GM19240 (cell line): ENCODE results near the gene PRKD3.

Experiments used
- DNase-seq: peaks from one replicate; pipeline ENCODE4 v3.0.0; 2011; ENCODE audit warnings: low spot score; ENCODE audit not compliant: insufficient read length

PRKD3 gene

DNA sequence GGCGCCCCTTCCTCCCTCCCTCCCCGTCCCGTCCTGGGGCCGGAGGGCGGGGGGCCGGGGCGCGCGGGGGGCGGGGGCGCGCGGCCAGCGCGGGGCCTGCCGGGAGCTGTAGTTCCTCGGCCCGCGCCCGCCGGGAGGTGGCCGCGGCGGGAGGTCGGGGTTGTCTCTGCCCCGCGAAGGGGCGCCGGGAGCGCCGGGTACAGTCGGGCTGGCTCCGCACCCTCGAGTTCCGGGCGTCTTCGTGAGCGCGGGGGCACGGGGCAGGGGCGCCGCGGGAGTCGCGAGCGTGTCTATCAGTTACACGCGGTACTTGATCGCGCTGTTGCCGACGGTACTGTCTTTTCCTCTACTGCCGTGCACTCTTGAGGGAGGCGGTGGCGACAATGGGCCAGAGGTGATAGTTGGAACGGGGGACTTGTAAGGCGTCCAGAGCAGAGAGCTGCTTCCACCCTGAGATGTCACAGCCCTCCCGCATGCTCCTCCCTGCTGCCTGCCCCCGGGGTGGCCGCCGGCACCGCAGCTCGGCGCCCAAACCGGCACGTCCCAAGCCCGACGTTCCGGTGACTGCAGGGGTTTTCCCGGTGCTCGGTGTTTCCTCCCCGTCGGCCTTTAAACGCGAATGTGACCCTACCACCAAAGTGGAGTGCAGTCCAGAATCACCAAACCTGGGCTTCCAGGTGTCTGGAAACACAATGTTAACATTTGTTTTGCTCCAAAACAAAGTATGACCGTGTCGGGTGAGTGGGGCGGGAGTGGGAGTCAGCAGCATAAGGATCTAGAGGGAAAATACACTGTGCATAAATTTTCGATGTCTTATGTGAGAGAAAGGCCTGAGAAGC, at the start of gene PRKD3:
PRKD3 (minus strand) TSS at position 48 of the 839 bp plus-strand sequence. CDS start 8,309 bp downstream, outside the sequence.
- DNase-seq: peak; percentile 47

- no peak for DNase-seq
Observed at GRCh38 chr2:37372000-37372399, 47.4 kb upstream of the PRKD3 start.

DNA sequence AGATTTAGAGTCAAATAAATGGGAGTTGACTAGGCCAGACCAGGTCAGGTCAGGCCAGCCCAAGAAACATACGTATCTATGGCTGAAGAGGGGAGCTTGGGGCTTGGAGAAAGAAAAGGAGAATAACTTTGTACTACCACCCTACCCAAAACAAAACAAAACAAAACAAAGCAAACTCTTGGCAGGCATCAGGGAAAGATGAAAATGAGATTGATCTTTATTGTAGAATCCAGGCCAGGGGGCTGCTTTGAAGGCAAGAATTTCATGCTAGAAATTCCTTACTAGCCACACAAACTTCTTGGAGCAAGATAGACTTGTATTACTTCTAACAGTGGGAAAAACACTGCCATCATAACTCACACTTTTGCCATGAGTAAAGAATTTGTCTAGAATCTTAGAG, 46.0 kb upstream of the PRKD3 start:
- DNase-seq: no peak

DNA sequence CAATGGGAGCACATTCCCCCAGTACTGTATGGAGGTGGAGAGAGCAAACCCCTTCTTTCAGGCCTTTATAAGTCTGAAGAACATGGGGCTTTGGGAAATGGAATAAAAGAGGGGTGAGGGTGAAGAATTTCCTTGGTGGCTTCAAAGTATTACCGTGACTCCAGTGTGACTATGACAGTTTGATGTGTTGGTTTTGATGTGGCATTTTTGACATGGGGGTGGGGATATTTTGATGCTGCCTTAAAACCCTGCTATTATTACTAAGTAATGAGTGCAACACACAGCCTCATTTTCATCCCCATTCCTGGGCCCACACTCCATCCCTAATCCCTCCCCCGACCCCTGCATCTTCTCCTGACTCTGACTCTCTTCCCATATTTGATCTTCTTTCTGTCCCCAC, 43.4 kb upstream of the PRKD3 start:
- DNase-seq: no peak

DNA sequence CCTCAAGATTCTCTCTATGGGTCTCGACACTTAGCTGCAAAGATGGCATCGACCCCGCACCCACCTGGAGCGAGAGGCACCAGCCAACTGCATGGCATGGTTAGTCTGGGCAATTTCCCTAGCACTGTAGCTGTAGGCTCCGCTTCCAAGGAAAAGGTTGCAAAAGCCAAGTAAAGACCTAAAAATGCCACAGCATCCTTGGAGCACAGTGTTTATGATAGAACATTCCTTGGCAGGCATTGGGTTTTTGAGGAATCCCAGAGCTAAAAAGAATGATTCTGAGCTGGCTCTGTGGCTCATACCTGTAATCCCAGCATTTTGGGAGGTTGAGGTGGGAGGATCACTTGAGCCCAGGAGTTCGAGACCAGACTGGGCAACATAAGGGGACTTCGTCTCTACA, 42.7 kb upstream of the PRKD3 start:
- no peak for DNase-seq

DNA sequence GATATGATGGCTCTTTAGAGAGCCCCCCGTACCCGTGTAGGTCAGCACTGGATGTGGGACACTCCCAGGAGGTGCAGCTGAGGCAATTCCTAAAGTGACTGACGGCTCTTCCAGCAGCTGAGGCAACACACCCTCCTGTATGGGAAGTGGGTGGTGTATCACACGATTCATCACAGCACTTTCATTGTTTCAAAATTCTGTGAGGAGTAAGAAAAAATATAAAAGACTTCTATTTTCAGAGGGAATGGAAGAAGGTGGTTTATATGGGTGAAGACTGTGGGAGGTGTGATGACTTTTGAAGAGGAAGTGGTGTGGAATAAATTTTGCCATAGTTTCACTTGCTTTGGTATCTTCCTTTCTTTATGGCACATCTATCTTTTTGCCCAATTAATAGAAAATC, 42.1 kb upstream of the PRKD3 start:
- DNase-seq: no peak

DNA sequence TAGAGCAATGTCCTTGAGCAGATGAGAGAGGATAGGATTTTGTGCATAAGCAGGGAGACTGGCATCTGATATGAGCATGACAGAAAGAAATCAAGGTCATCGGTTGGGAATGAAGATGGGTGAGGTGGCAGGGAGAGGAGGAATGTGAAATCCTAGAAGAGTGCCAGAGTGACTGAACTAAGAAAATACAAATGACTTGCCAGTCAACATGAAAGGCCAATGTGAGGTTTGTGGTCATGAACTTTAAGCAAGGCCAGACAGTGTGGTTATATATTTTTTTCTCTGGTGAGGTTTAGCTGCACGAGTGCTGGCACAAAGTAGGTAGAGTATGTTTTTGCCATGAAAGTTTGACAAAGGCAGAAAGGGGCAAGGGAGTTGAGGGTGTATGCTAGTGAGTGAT, 41.0 kb upstream of the PRKD3 start:
- no peak for DNase-seq

GRCh38 chr2:37364351-37364750, 39.7 kb upstream of the PRKD3 start:
- no peak for DNase-seq

- no peak for DNase-seq
Observed at GRCh38 chr2:37361994-37362698, 37.5 kb upstream of the PRKD3 start.

GRCh38 chr2:37361216-37361815, 36.7 kb upstream of the PRKD3 start:
- DNase-seq: no peak

GRCh38 chr2:37358466-37358865, 33.8 kb upstream of the PRKD3 start:
- no peak for DNase-seq

- DNase-seq: no peak
Observed at GRCh38 chr2:37357530-37357929, 32.9 kb upstream of the PRKD3 start.

- no peak for DNase-seq
Observed at GRCh38 chr2:37357069-37357468, 32.4 kb upstream of the PRKD3 start.

DNA sequence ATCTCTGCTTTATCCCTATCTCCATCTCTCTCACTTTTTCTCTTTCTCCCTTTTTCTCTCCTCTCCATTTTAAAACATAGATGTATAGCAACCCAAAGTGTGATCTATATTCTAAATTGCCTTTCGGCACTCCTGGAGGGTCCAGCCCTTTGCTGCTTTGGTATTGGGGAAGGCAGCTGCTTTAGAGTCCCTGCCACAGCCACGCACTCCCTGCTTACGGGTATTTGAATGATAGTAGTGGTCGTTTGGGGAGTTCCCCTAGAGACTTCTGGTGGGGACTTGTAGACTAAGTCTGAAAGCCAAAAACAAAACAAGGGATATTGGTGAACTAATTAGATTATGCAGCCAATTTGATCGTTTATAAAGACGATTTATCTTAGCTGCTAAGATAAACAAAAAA, 31.7 kb upstream of the PRKD3 start:
- no peak for DNase-seq

DNA sequence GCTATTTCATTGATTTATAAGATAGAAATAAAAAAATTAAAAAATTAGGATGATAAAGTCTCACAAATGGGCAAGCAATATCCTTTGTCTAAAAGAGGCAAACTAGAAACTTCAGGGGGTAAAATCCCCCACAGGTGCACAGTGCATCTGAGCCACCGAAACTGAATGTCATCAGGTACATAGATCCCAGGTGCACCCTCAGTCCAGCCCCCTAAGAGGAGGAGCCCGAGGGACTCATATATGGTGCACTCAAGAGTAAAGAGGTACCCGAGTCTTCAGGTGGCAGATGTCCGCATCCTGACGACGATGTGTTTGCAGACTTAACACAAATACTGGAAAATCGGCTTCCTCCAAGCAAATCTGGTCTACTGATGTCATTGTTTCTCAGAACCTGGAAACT, 31.1 kb upstream of the PRKD3 start:
- no peak for DNase-seq

GRCh38 chr2:37354531-37354930, 29.9 kb upstream of the PRKD3 start:
- DNase-seq: no peak

DNA sequence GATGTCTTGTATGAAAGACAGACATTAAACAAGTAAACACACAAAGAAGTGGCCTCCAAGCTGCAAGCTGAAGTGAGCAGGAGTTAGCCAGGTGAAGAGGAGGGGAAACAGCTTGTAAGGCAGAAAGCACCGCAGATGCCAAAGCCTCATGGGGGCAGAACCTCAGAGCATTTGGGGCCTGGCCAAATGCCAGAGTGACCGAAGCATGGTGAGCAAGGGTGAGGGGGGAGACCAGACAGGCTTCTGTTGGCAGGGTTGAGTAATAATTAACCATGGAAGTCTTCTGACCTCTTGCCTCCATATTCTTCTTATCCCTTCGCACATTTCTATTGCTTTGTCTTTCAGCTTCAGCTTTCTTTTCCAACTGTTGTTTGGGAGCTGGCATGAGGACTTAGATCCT, 25.4 kb upstream of the PRKD3 start:
- DNase-seq: no peak

DNA sequence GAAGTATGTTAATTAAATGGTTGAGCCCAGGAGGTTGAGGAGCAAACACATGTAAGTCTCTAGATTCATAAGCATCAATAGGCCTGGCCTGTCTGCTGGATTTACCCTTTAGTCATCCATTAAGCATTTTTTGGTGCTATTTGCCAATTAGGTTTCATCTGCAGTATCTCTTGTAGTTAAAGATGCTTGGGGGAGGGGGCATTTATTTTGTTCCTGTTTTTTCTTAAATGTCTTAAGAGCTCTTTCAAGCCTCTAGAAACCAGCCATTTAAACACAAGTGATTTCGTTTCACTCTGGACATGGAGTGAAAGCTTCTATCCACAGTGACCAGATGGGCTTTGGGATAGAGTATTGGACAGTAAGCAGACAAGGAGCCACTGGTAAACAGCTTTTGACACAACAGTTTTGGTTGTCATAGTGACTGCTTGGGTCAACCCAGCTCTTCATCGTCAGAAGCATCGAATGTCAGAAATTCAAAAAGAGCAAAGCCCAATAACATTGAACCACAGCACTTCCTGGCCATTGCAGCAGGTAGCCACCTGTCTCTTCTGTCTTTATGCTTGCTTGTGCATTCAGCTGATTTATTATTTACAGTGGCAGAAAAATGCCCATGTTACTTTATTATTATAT, 24.7 kb upstream of the PRKD3 start:
- no peak for DNase-seq

DNA sequence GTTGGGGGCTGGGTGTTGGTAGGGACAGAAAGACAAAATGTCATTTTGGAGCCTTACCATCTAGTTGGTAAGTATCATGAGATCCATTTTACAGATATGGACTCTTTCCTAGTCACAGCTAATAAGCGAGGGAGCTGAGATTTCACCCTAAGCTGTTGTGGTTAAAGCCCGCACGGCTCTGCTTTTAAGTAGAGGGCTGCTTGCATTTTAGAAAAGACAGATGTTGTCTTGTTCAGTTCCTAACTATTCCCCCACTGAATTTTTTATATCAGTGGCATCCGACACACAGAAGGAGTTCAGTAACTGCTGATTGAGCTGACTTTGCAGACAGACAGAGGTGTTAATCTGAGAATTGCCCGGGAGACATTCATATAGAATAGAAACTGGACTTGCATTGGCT, 23.5 kb upstream of the PRKD3 start:
- no peak for DNase-seq

- DNase-seq: no peak
Observed at GRCh38 chr2:37344453-37345361, 20.1 kb upstream of the PRKD3 start, which contains the start of gene QPCT. QPCT (plus strand) TSS chr2:37344630; CDS start chr2:37344732, 102 bp downstream.
